GM21786 (cell line): Measurements from ENCODE around the gene KCNK17.

ENCODE experiments used
- ATAC-seq: cut with Tn5 transposase; IDR thresholded peaks from one replicate; pipeline ENCODE4 v1.9.1; 2021; ENCODE audit not compliant: unreplicated experiment

KCNK17 gene, protein sequence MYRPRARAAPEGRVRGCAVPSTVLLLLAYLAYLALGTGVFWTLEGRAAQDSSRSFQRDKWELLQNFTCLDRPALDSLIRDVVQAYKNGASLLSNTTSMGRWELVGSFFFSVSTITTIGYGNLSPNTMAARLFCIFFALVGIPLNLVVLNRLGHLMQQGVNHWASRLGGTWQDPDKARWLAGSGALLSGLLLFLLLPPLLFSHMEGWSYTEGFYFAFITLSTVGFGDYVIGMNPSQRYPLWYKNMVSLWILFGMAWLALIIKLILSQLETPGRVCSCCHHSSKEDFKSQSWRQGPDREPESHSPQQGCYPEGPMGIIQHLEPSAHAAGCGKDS

DNA sequence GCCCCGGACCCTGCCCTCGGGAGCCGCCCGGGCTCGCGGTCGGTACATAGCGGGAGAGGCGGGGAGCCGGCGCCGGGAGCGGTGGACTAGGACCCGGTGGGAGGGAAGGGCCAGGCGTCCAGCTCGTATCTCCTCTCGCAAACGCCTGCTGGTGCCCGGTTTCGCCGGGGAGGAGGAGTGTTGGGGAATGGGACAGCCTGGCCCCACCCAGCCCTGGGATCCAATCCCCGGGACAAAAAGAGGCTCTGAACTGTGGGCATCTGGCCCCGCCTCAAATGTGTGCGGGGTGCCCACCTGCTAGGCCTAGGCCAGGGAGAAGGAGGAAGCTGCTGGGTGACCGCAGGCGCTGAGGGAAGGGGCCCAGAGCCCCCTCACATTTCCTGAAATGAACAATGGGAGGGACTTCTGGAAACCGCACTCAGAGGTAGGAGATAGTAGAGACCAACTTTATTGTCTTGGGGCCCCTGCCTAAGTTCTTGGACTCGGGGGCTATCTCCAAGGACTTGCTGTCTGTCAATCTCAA lies at the start of gene KCNK17:
Gene KCNK17, minus strand, starts transcription at position 147 of the 523 bp plus-strand sequence. Its CDS starts 99 bp downstream, at position 48.
- no peak for ATAC-seq

DNA sequence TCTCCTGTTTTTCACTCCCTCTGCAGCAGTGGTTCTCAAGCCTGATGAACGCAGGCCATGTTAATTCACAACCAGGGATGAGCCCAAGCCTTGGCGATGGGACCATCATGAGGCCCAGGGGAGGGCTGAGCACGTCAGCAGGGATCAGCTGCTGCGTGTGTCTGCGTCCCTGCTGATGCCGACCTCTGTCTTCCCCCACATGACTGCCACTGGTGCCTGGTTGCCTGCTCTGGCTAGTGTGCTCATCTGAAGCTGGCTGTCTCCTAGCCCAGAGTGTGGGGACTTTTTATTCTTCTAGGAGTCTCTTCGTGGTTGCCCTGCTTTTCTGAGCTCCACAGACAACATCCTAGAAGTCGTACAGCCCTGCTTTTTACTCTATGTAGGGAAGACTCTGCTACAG lies 49.1 kb upstream of the KCNK17 start:
- ATAC-seq = no peak

DNA sequence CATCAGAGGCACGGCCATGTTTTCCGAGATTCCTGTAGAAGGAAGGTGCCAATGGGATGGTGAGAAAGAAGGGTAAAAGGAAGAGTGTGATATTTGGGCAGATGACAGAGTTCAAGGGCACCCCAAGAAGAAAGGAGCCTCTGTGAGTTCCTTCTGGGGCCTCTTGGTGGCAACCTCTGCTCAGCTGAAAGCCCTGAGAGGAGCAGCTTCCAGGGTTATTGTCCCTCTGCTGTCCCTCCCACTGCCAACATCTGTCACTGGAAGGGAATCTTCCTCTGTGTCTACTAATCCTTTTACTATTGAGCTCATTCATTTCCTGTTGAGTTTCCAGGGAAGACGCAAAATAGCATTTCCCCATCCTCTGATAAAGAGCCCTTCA lies 48.3 kb upstream of the KCNK17 start:
- no peak for ATAC-seq

DNA sequence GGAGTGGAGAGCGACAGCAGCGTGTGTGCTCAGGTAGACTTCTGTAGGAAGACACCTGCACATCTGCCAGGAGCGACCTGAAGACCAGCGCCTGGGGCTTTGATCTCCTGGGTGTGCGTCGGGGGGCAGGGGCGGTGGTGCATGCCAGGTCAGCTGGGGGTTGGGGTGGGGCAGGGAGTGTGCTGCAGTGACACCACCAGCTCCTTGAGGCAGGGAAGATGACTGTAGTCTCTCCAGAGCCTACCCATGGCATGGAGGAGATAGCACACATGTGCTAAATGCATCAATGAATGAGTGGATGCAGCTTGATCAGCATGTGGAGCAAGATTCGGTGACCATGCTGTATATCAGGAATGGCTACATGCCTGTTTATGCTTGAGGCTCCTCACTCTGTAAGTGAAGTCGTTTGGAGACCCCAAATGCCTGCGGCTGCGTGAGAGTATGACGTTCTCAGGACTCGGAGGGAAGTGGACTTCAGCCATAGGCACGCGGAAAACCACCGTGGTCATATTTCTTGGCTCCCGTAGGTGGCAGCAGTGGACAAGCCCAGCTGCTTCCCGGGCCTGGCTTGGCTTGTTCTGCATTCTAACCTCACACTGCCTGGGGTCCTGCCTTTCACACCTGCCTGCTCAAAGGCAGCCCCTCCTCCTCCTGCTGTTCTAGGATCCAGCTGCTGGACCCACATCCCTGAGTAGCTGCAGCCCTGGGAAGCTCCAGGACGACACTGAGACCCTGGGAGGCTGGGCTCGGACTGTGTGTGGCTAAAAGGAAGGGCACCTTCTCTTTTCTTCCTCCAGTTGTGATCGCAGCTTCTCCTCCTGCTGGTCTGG lies 47.7 kb upstream of the KCNK17 start:
- peak; percentile 65 for ATAC-seq

DNA sequence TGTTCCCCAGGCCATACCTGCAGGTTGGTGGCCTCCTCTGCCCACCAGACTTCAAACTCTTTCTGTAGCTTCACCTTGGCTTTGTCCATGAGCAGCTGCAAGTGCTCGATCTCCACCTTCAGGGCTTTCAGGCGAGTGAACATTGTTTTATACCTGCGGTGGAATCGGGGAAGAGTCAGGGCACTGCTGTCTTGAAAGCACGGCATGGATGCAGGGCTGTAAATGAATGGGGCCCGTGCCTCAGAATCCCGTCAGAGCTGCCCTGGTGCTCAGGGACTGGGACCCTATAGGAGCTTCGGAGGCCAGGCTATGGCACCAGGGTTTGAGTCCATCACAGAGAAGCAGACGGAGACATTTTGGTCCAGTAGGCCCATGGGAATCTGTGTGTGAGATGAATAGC lies 46.2 kb upstream of the KCNK17 start:
- no peak for ATAC-seq

DNA sequence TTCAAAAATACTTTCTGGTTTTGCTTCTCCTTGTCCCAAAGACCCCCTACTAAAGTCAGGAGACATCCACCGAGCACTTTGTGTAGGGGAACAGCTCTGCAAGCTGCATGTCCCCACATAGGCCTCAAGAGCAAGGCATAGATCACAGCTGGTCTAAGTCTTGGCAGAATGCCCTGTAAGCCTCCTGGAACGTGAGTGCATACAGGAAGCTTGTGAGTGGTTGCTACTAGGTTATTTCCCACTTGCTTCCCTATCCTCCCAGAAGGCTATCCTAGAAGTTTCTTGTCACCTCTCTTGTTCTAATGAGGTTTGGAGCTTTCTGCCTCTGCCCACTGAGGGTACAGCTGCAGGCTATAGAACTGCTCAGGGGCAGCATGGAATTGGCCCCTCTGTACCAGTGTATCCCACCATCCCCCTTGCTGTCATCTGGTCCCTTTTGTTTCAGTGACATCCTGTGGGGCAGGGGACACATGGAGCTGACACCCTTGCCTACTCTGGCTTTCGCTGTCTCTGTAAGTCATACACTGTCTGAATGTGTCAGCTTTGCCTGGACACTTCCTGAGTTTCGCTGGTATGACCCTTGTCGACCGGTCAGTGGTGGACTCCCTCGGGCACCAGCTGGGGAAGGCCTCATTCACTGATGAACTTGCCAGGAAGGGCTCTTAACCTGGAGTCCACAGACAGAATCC lies 43.9 kb upstream of the KCNK17 start:
- ATAC-seq = no peak

DNA sequence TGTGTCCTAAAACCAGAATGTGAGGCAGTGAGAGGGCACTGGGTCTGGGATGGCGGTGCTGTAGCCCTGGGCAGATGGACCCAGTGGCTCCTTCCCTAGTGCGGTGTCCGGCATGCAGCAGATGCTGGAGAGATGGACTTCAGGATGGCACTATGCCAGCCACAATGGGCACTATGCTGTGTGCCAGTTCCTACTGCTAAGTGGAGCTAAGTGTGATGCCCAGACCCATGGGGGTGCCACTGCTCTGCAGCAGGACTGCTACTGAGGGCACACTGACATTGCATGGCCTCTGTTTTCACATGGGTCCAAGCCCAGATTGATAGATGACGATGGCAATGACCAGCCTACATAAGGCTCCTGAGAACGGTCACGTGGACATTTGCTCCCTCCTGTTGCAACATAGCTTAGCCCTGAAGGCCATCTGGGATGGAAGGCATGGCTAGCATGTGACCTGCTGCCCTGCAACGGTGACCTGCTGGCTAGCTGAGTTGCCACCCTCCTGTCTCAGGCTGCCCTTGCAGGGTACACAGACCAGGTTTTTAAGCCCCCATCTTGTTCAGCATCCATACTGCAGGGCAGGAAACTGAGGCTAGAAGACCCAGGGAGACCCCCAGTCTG lies 39.6 kb upstream of the KCNK17 start:
- ATAC-seq = no peak

- ATAC-seq = no peak
Measured at GRCh38 chr6:39350723-39351505, 36.7 kb upstream of the KCNK17 start.

DNA sequence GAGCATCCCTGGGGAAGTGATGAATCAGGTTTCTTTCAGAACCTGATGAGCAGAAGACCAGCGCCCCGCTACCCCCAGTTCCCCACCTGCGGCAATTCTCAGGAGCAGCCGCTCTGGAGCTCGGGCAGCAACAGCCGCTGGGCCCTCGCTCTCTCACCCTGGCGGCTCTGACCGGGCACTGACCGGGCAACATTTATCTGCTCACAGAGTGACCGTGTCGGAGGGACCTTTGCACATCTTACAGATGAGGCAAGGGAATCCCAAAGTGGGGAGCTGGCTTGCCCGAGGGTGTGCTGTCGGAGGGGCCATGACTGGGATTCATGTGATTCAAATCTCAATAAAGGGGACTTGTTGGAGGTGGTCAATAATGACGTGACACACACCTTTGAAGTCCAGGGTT lies 34.5 kb upstream of the KCNK17 start:
- no peak for ATAC-seq

DNA sequence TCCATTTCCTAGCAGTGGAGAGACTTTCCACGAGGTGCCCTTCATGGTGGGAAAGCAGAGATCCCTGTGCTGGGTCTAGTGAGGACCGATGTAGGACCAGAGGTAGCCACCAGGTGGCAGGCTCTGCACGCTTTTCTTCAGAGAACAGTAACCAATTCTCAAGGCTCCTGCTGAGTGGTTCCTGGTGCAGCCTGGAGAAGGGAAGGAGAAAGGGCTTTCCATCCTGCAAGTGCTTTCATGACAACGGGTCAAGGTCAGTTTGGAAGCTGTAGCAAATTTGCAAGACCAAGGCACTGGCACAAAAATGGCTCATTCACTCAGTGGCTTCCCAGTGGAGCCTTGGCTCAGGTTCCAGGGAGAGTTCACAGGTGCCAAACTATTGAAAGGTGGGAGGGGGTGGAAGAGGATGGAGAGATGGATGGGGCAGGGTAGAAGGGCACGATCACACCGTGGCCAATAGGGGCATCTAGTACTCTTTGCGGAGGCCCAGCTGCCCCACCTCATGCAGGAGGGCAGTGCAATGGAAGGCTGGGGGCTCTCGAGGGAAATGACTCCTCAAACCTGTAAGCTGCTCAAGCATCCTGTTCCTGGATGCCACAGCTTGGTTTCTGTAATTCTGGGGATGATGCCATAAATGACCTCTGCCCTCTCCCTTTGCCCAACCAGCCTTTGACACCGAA lies 33.8 kb upstream of the KCNK17 start:
- no peak for ATAC-seq

- no peak for ATAC-seq
Measured at GRCh38 chr6:39347206-39347605, 33.0 kb upstream of the KCNK17 start.

DNA sequence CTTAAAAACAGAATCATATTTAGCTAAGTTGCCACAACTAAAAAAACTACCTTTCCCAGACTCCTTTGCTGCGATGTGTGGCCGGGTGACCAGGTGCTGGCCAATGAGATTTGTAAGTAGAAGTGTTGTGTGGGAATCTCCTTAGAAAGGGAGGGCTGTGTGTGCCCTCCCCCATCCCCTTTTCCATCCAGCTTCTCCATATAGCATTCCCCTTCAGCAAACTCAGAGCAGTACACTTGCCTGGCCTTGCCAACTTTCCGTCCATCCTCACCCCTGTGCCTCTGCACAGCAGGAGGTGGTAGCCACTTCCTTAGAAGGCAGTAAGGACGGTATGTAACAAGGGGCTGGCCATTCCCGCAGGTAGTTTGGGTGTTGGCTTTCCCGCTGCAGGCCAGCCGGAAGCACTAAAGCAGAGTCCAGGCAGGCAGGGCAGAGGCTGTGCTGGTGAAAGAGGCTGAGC lies 30.6 kb upstream of the KCNK17 start:
- no peak for ATAC-seq

DNA sequence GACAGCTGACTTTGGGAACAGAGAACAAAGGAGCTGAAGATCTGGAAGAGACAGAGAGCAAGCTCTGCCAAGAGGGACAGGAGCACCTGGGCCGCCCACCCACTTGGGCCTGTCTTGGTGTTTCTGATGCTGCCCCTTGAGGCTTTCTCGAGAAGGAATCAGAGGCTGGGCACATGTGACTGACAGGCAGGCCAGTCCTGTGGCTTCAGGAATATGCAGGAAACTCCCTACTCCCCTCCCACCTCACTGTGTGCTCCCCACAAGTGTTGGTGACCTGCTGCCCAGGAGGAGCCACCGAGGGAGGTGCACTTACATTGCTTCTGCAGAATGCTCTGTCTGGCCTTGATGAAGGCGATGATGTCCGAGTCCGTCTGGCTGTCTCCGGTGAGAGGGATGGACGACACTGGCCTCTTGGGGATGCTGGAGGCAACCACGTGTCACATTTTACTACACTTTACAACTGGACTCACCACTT lies 29.2 kb upstream of the KCNK17 start:
- no peak for ATAC-seq

DNA sequence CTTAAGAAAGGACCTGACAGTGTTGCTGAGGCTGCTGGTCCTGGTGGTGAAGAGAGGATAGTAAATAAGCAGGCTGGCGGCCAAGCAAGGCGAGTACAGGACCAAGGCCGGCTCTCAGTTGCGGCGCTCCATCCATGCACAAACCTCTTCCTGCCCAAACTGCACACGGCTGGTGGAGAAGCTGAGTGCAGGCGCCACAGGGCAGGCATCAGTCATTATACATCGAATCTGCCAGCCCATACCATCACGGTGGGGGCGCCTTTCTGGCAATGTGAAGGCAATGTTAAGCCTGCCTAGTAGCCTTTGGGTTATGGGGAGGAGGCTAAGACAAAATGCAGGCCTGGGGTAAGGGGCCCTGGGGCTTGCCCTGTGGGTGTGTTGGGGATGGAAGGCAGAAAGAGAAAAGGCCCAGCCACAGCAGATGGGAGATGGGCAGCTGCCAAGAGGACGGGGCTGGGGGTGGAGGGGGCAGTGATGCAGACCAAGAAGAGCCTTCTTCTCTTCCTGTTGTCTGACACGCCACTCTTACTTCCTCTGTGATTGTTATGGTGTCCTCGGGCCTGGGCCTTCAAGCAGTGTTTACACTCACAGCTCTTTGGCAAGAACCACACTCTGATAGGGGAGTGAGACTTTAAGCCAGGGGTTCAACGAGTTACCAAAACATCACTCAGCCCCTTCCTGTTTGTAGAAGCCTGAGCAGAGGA lies 28.6 kb upstream of the KCNK17 start:
- no peak for ATAC-seq

DNA sequence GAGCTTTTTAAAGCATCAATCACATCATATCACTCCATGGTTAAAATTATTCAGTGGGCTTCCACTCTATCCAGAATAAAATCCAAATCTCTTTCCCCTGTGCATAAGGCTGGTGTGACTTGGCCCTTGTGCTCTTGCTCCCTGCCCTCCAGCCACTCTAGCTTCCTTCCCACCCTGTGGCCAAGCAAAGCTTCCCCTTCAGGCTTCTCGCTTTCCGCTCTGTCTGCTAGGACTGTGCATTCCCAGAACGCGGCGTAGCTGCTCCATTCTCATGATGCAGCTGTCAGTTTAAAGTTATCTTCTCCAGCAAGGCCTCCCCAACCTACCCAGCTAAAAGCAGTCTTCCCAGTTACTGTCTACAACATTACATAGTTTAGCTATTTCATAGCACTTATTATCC lies 27.7 kb upstream of the KCNK17 start:
- no peak for ATAC-seq

DNA sequence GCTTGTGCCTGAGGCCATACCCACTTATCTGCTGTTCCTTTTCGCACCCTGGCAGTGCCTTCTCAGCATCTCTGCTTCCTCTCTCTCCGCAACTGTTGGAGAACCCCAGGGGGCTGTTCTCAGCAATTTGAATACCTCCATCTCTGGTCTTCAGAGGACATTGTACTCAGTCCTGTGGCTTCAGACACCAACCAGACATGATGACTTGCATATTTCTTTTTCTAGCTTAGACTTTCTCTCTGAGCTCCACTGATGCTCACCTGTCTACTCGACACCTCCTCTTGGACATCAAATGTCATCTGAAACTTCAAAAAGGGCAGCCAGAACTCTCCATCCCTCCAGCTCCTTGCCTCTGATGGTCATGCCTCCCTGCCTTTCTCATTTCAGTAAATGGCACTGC lies 27.1 kb upstream of the KCNK17 start:
- ATAC-seq = no peak

DNA sequence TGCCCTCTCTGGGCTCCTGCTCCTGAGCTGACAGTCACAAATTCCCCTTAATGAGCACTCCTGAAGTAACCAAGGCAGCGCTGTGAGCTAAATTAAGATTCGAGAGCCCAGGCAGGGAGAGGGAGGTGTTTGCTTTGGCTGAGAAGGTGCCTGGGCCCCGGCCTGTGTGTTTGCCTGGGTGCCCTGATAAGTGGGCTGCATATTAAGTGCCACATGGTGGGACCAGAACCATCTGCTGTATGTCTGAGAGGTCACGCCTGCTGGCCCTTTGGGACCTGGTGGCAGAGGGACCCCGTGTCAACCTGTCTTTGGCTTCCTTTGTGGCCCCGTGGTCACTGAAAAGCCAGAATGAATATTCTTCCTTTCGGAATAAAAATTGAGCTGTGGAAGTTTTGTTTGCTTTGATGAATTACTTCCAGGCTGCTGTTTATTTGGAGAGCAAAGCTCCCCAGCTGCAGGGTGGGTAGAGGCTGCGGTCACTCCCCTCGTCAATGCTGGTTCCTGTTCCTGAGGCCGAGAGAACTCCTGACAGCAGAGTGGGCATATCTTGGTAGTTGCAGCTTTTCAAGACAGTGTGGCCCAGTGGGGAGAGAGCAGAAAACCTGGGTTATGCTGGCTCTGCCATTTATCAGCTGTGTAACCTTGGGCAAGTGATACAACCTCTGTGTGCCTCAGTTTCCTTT lies 25.8 kb upstream of the KCNK17 start:
- no peak for ATAC-seq

GRCh38 chr6:39339096-39339867 lies 25.1 kb upstream of the KCNK17 start:
- ATAC-seq = no peak
